Central memory CD8-positive, alpha-beta T cell (primary cell): ENCODE measurements around the gene PPIL6.

ENCODE experiments used
- ATAC-seq: fragments of 150-1000 bp; cut with Tn5 transposase; replicated peaks from 2 replicates; pipeline ENCODE4 v1.10.0; 2022; ENCODE audit warnings: mild to moderate bottlenecking, moderate FRiP score, moderate number of reproducible peaks; ENCODE audit not compliant: poor library complexity, severe bottlenecking; ENCODE audit errors: extremely low read depth
- DNase-seq, 2 donors: peaks; one replicate each; pipeline ENCODE4 v3.0.0; 2021; ENCODE audit warnings: low spot score in 2 of 2
- H3K27ac Mint-ChIP-seq: one replicate; pipeline ENCODE4 v1.8.0; 2022; ENCODE audit warnings: low read depth, mild to moderate bottlenecking, moderate library complexity, mixed read lengths
- H3K27me3 Mint-ChIP-seq: one replicate; pipeline ENCODE4 v1.8.0; 2022; ENCODE audit warnings: mixed read lengths
- H3K36me3 Mint-ChIP-seq: one replicate; pipeline ENCODE4 v1.8.0; 2022; ENCODE audit warnings: mild to moderate bottlenecking, moderate library complexity, mixed read lengths; ENCODE audit not compliant: insufficient read depth
- H3K4me1 Mint-ChIP-seq: one replicate; pipeline ENCODE4 v1.8.0; 2022; ENCODE audit warnings: mixed read lengths
- H3K4me3 Mint-ChIP-seq: one replicate; pipeline ENCODE4 v1.8.0; 2022; ENCODE audit warnings: mild to moderate bottlenecking, moderate library complexity, mixed read lengths
- H3K9me3 Mint-ChIP-seq: one replicate; pipeline ENCODE4 v1.8.0; 2022; ENCODE audit warnings: mixed read lengths

The PPIL6 gene

DNA sequence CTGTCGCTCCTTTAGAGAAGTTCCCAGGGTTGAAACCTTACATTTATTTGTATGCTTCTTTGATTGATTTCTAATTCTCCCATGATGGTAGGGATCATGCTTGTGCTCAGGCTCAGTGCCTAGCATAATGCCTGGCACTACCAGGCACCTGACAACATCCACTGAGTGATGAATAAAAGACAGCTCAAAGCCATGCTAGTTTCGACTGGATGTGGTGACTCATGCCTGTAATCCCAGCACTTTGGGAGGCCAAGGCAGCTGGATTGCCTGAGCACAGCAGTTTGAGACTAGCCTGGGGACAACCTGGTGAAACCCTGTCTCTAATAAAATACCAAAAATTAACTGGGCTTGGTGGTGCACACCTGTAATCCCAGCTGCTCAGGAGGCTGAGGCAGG, 46.5 kb downstream of the PPIL6 start:
- no peaks in the 10 kb centered on the region for H3K9me3 Mint-ChIP-seq
- H3K27me3 Mint-ChIP-seq = no peaks in the 10 kb centered on the region
- H3K4me1 Mint-ChIP-seq = no peaks in the 10 kb centered on the region
- ATAC-seq (no peak), DNase-seq (no peak)
- no peaks in the 10 kb centered on the region for H3K36me3 Mint-ChIP-seq
- H3K27ac Mint-ChIP-seq = no peak overlapping the region
- H3K4me3 Mint-ChIP-seq = no peak overlapping the region

DNA sequence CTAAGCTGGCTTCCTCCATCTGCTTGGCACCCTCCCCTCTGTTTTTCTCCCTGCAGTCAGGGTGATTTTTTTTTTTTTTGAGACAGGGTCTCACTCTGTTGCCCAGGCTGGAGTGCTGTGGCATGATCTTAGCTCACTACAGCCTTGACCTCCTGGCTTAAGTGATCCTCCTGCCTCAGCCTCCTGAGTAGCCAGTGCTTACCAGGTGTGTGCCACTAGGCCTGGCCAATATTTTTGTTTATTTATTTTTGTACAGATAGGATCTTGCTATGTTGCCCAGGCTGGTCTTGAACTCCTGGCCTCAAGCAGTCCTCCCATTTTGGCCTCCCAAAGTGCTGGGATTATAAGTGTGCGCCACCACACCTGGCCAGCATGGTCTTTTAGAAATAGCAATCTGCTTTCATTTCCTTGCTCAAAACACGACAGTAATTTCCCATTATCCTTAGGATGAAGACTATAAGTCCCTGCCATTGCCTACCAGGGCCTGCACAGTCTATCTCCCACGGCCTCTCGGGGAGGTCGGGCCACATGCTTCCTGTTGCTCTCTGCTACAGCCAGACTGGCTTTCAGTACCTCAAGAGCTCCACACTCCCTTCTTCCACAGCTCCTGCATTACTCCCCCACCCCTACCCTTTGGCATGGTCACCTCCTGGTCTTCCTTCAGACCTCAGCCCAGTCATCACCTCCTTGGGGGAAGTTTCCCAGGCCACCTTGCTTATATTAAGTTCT, 47.1 kb downstream of the PPIL6 start:
- Mint-ChIP-seq H3K4me3 (no peak overlapping the region), H3K36me3 (no peaks in the 10 kb centered on the region), H3K4me1 (no peaks in the 10 kb centered on the region), H3K9me3 (no peaks in the 10 kb centered on the region), H3K27me3 (no peaks in the 10 kb centered on the region), H3K27ac (no peak overlapping the region)
- ATAC-seq (no peak), DNase-seq (no peak)

DNA sequence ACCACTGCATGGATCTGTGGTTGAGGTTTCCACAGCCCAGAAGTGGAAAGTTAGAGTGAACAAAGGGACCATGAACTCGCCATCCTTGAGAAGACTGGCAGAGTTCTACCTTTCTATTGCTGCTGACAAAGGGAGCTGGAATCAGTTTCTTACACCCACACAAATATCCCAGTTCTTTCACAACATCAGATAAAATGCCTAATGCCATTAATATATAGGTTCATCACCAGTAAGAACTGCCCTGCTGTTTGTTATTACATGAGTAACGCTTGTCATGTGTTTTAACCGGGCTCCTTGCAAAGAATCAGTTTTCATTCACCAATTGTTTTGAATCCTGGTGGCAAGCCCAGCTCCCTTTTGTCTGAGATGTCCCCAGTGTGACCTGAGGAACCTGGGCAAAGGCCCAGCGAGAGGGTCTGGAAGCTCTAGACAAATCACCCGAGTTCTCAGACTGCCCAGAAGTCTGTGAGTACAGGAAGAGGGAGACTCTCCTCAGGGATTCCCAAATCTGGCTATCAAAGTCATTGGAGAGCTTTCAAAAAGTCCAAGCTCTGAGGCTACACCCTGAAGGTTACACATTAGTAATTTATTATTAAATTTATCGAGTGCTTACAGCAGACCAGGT, 50.7 kb downstream of the PPIL6 start:
- DNase-seq (no peak), ATAC-seq (no peak)
- Mint-ChIP-seq H3K4me3 (no peak overlapping the region), H3K27ac (no peak overlapping the region), H3K9me3 (no peaks in the 10 kb centered on the region), H3K27me3 (no peaks in the 10 kb centered on the region), H3K36me3 (no peaks in the 10 kb centered on the region), H3K4me1 (no peaks in the 10 kb centered on the region)

DNA sequence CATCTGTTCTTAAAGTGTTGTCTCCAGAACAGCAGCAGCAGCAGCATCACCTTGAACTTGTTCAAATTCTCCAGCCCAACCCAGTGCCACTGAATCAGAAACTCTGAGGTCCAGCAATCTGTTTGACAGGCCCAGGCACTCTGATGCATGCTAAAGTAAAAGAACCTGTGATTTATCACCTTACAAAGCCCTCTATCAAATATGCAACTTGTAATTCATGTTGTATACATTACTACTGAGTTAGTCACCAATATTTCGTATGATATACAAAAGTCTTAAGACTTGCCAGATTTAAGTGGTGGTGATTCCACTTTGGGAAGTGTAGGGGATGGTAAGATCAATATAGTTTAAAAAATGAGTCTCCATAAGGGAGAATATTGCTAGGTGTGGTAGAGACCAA, 52.2 kb downstream of the PPIL6 start:
- no peak for DNase-seq
- Mint-ChIP-seq H3K4me1 (no peaks in the 10 kb centered on the region), H3K27ac (no peak overlapping the region), H3K9me3 (no peaks in the 10 kb centered on the region), H3K36me3 (peaks cover 2% of the 10 kb centered on the region), H3K27me3 (no peaks in the 10 kb centered on the region), H3K4me3 (no peak overlapping the region)
- ATAC-seq = no peak

DNA sequence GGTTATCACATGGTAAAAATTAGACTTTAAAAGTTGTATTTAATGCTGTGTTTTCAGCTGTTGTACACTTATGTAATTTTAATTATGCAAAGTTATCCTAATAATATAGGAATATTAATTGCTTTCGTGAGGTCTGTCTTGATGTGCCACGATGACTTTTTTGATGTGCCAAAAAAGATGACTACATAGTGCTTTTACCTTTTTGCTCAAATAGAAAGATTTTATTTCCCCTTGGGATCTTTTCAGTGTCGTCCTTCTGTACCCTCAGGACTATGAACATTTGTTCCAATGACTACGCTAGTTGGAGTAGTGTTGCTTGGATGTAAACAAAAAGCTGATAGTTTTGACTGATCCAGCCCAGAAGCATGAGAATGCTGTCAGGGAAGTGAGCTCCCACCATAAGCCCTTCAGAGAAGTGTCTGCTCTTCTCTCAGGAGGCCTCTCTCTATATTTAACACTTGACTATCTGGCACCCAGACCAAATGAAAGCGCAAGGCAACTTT, 56.9 kb downstream of the PPIL6 start:
- Mint-ChIP-seq H3K27ac (peak overlapping the region; percentile 96), H3K36me3 (peaks cover 26% of the 10 kb centered on the region), H3K4me1 (peaks cover 31% of the 10 kb centered on the region), H3K4me3 (peak overlapping the region; percentile 89), H3K27me3 (no peaks in the 10 kb centered on the region), H3K9me3 (no peaks in the 10 kb centered on the region)
- no peak for ATAC-seq
- no peak for DNase-seq

DNA sequence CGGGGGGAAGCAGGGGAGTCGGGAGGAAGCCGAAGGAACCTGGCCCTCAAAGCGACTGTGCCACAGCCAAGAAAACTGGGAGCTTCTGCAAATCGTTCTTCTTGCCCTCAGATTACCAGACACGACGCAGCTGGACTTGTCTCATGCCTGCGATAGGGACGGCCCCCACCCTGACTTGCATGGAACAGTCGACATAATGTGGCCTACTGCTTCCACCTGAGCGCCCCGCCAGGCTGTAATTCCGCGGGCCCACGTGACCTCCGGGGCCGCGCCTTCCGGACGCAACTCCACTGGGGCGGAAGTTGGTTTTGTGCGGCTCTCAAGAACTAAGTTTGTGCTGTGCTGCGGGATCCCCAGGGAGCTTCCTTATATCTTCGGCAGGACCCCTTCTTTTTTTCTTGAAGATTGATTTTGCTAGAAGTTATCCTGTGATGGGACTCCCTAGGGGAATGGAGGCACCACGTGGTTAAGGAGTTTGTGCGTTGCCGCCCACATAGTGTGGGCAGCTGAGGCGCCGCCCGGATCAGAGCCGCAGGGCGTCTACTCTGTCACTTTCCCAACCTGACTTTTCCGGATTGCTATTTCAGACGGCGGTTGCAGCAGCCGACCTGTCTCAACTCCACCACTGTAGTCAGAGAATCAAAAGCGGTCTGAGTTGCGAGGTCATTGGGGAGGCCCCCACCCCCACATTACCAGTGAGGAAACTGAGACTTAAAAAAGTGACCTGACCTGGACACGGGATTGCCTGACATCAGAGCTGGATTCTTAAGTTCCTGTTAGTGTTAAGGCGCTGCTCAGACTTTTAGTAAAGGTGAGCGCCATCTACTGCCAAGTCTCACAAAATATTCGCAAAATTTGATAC, 57.6 kb downstream of the PPIL6 start:
- H3K9me3 Mint-ChIP-seq = no peaks in the 10 kb centered on the region
- H3K4me3 Mint-ChIP-seq = peak overlapping the region; percentile 89
- DNase-seq (peak; percentile 91 to 92), ATAC-seq (peak; percentile 71)
- H3K27me3 Mint-ChIP-seq = no peaks in the 10 kb centered on the region
- peak overlapping the region; percentile 96 for H3K27ac Mint-ChIP-seq
- peaks cover 32% of the 10 kb centered on the region for H3K36me3 Mint-ChIP-seq
- peaks cover 38% of the 10 kb centered on the region for H3K4me1 Mint-ChIP-seq

- Mint-ChIP-seq H3K27ac (peak within 1 kb of the TSS; percentile 96), H3K27me3 (no peaks in the 10 kb centered on the region), H3K4me3 (peak within 1 kb of the TSS; percentile 89), H3K36me3 (peaks cover 41% of the 10 kb centered on the region), H3K9me3 (no peaks in the 10 kb centered on the region), H3K4me1 (peaks cover 42% of the 10 kb centered on the region)
- ATAC-seq (peak; percentile 66), DNase-seq (peak; percentile 73 to 83)
These were observed 58.5 kb downstream of the PPIL6 start, which contains the start of gene CD164 for GRCh38 chr6:109381747-109382575. TSS of gene CD164 (minus strand) at chr6:109382467. CDS start at chr6:109382378, 89 bp downstream.

DNA sequence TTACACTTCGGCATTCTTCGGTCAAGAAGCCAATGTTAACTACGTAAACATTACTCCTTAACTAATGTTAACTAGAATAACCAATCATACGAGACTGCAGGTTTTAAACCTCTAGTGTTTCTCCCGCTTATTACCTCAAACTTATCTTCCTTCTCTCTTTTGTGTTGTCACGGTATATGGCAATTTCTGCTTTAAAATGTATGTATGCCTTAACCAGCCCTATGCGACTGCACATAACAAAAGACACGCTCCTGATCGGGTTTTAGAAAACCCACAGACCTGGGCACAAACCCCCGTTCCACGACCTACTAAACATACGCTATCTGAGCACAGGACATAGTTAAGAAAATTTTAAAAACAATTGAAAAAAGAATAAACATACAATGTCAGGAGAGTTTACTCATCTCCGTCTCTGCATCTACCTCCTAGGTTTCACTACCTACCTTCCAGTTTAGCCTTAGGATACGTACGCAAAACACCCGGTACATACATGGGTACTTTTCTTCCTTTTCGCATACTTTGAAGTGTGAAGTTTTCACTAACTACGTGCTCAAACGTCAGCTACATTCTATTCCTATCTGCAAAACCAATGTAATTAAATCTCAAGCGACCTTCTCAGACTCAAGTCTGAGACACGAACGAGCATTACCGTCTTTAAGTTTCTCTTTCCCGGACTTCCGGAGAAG, 59.2 kb downstream of the PPIL6 start:
- Mint-ChIP-seq H3K4me1 (peaks cover 45% of the 10 kb centered on the region), H3K9me3 (no peaks in the 10 kb centered on the region), H3K27ac (peak overlapping the region; percentile 96), H3K27me3 (no peaks in the 10 kb centered on the region), H3K36me3 (peaks cover 48% of the 10 kb centered on the region), H3K4me3 (peak overlapping the region; percentile 89)
- no peak for DNase-seq
- ATAC-seq = no peak

- H3K27ac Mint-ChIP-seq = peak overlapping the region; percentile 96
- ATAC-seq (no peak), DNase-seq (no peak)
- H3K4me1 Mint-ChIP-seq = peaks cover 52% of the 10 kb centered on the region
- H3K27me3 Mint-ChIP-seq = no peaks in the 10 kb centered on the region
- H3K9me3 Mint-ChIP-seq = no peaks in the 10 kb centered on the region
- peaks cover 63% of the 10 kb centered on the region for H3K36me3 Mint-ChIP-seq
- H3K4me3 Mint-ChIP-seq = peak overlapping the region; percentile 89
These were observed 60.7 kb downstream of the PPIL6 start for GRCh38 chr6:109379711-109380110.

GRCh38 chr6:109377717-109378116, 62.7 kb downstream of the PPIL6 start:
- ATAC-seq (no peak), DNase-seq (no peak)
- Mint-ChIP-seq H3K4me1 (peaks cover 70% of the 10 kb centered on the region), H3K27me3 (no peaks in the 10 kb centered on the region), H3K36me3 (peaks cover 75% of the 10 kb centered on the region), H3K4me3 (peak overlapping the region; percentile 89), H3K27ac (no peak overlapping the region), H3K9me3 (no peaks in the 10 kb centered on the region)

DNA sequence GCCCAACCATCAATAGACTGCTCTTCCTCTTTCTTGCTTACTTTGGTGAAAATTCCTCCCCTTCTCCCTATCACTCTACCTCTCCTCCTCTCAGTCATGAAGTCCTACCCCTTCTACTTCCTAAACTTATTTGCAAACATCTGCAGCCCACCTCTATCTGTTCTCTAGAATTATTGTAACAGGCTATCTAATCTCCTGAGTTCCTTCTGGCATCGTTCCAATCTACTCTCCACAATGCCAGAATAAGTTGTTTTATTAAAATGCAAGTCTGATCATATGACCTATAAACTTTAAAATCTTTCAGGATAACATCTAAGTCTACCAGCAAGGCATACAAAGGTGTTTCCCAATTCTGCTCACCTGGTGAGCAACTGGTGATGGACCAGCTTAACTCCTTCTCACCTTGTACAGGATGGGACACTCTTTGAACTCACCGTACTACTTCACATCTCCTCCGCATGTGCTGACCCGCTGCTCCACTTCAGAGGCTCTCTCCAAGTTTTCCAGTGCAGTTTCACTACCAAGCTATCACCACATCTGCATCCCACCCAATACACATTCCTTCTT, 66.0 kb downstream of the PPIL6 start:
- ATAC-seq (no peak), DNase-seq (no peak)
- Mint-ChIP-seq H3K36me3 (peaks cover 87% of the 10 kb centered on the region), H3K27ac (peak overlapping the region; percentile 39), H3K27me3 (no peaks in the 10 kb centered on the region), H3K4me3 (peak overlapping the region; percentile 24), H3K4me1 (peaks cover 60% of the 10 kb centered on the region), H3K9me3 (no peaks in the 10 kb centered on the region)
